ENCODE measurements around the gene KCNK6.

The KCNK6 gene

DNA sequence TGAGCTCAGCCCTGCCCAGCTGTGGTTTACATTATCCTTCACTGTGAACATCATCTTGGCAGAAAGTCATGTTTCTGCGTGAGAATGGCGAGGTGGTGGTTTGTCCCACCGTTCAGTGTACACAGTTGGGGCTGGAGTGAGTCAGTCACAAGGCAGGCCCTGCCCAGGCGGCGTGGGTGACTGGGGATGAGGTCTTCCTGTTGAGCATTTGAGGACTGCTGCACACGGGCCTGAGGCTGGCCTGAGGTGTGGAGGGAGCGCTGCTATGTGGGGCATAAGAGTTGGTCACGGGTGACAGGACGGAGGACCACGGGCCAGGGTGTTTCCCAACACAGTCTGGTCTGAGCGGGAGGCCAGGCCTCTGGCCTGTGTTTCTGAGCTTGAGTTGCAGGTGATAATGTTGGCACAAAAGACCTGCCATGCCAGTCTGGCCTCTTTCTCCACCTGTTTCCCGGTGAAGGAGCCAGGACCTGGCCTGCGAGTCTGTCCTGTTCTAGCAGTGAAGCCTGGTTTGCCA is 29.0 kb upstream of the KCNK6 start:
- H3K4me3 ChIP-seq (ENCODE audit: low read depth, low read length) = no peak overlapping the region
- no peak for DNase-seq (ENCODE audit: low read depth)
- TF ChIP-seq, protein P1, sequence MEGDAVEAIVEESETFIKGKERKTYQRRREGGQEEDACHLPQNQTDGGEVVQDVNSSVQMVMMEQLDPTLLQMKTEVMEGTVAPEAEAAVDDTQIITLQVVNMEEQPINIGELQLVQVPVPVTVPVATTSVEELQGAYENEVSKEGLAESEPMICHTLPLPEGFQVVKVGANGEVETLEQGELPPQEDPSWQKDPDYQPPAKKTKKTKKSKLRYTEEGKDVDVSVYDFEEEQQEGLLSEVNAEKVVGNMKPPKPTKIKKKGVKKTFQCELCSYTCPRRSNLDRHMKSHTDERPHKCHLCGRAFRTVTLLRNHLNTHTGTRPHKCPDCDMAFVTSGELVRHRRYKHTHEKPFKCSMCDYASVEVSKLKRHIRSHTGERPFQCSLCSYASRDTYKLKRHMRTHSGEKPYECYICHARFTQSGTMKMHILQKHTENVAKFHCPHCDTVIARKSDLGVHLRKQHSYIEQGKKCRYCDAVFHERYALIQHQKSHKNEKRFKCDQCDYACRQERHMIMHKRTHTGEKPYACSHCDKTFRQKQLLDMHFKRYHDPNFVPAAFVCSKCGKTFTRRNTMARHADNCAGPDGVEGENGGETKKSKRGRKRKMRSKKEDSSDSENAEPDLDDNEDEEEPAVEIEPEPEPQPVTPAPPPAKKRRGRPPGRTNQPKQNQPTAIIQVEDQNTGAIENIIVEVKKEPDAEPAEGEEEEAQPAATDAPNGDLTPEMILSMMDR (IDR thresholded peaks at IDR 0.05; ENCODE audit: low read depth, low read length) = no peak
- TF ChIP-seq MYC (IDR thresholded peaks at IDR 0.05; ENCODE audit: low read depth, low read length) (no peak), POLR2A (IDR thresholded peaks at IDR 0.05; ENCODE audit: extremely low read depth, insufficient read length) (no peak)
- TF ChIP-seq, protein P2, sequence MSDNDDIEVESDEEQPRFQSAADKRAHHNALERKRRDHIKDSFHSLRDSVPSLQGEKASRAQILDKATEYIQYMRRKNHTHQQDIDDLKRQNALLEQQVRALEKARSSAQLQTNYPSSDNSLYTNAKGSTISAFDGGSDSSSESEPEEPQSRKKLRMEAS (IDR thresholded peaks at IDR 0.05; ENCODE audit: low read depth, low read length) = no peak

DNA sequence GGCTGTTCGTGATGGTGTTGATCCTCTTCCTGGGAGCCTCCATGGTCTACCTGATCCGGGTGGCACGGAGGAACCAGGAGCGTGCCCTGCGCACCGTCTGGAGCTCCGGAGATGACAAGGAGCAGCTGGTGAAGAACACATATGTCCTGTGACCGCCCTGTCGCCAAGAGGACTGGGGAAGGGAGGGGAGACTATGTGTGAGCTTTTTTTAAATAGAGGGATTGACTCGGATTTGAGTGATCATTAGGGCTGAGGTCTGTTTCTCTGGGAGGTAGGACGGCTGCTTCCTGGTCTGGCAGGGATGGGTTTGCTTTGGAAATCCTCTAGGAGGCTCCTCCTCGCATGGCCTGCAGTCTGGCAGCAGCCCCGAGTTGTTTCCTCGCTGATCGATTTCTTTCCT is 27.8 kb upstream of the KCNK6 start:
- no peak for DNase-seq (ENCODE audit: low read depth)
- TF ChIP-seq POLR2A (IDR thresholded peaks at IDR 0.05; ENCODE audit: extremely low read depth, insufficient read length) (no peak), MYC (IDR thresholded peaks at IDR 0.05; ENCODE audit: low read depth, low read length) (no peak)
- TF ChIP-seq, protein P1 (IDR thresholded peaks at IDR 0.05; ENCODE audit: low read depth, low read length) = no peak
- TF ChIP-seq, protein P2 (IDR thresholded peaks at IDR 0.05; ENCODE audit: low read depth, low read length) = no peak

DNA sequence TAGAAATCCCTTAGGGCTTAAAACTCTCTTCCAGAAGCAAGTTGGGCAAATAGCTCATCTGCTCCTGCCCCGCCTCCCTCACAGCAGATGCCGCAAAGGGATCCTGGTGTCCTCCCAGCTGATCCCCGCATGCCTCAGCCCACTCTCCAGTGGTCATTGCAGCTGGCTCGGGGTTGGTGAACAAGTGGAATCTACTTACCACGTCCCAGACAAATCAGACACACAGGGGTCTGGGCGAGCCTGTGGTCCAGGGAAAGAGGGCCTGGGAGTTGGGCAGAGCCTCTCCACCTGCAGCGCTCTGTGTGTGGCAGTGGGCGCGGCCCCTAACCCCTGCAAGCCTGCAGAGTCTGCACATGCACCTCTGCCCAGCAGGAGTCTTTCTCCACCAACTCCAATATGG is 26.4 kb upstream of the KCNK6 start:
- DNase-seq (ENCODE audit: low read depth) = no peak
- TF ChIP-seq, protein P1 (IDR thresholded peaks at IDR 0.05; ENCODE audit: low read depth, low read length) = no peak
- no peak overlapping the region for H3K4me3 ChIP-seq (ENCODE audit: low read depth, low read length)

More for the DNA sequence above, 27.8 kb upstream of the KCNK6 start:
- no peak overlapping the region for H3K4me3 ChIP-seq (ENCODE audit: low read depth, low read length)

DNA sequence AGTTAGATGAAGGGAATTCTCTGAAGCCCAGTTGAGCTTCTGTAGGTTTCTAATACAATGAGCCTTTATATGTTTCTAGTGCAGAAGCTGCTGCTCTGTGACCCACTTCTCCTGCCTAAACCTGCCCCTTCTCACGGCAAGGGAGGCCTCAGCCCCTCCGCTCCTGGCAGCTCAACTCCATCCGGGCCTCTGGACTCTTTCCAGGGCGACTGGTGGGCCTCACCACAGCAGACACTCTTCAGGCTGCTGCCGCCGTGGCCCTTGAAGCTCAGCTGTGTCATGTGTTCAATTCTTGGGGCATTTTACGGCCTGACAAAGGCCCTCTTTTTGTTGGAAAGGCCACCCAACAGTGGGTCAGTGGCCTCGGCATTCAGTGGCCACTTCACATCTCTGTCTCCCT is 25.6 kb upstream of the KCNK6 start:
- TF ChIP-seq, protein P2 (IDR thresholded peaks at IDR 0.05; ENCODE audit: low read depth, low read length) = no peak
- TF ChIP-seq, protein P1 (IDR thresholded peaks at IDR 0.05; ENCODE audit: low read depth, low read length) = no peak
- TF ChIP-seq POLR2A (IDR thresholded peaks at IDR 0.05; ENCODE audit: extremely low read depth, insufficient read length) (no peak), MYC (IDR thresholded peaks at IDR 0.05; ENCODE audit: low read depth, low read length) (no peak)

DNA sequence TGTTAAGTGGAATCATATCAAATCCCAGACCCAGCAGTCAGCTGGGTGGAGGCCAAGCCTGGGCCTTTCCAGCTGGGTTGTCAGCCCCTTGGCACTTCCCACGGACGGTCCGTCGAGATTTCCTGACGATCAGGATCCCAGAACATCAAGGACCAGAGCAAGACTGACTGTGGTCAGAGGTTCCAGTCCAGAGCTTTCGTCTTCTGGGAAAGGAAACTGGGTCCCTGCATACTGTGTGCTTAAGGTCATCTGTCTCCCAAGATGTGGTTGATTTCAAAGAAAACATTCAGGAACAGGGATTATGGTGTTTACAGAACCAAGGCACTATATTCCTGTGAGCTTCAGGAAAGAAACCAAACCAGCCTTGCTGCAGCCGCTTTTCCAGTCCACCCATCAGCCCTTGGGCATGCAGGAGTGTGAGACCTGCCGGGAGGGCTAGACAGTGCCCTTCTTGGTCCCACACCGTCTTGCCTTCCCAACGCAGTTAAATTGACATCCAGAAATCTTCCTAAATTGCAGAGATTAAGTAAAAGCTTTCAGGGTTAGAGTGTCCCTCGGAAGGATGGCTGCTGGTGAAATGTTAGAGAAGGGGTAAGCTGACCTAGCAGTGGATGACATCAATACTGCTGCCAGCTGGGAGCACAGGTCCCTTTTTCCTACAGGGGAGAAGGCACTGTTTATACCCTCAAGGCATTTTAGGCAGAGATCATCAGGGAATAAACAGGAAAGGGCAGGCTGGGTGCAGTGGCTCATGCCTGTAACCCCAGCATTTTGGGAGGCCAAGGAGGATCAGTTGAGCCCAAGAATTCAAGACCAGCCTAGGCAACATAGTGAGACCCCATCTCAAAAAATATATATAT is 20.6 kb upstream of the KCNK6 start:
- TF ChIP-seq POLR2A (IDR thresholded peaks at IDR 0.05; ENCODE audit: extremely low read depth, insufficient read length) (no peak), MYC (IDR thresholded peaks at IDR 0.05; ENCODE audit: low read depth, low read length) (no peak)
- TF ChIP-seq, protein P1 (IDR thresholded peaks at IDR 0.05; ENCODE audit: low read depth, low read length) = no peak
- TF ChIP-seq, protein P2 (IDR thresholded peaks at IDR 0.05; ENCODE audit: low read depth, low read length) = no peak

More for the DNA sequence above, 25.6 kb upstream of the KCNK6 start:
- no peak for DNase-seq (ENCODE audit: low read depth)
- H3K4me3 ChIP-seq (ENCODE audit: low read depth, low read length) = no peak overlapping the region

More for the DNA sequence above, 20.6 kb upstream of the KCNK6 start:
- no peak overlapping the region for H3K4me3 ChIP-seq (ENCODE audit: low read depth, low read length)
- DNase-seq (ENCODE audit: low read depth) = no peak
